ENCODE results near the gene ARL9.

GRCh38 chr4:56511098-56511497 lies 5.5 kb downstream of the ARL9 start:
- TF ChIP-seq CTCF (IDR thresholded peaks at IDR 0.05; ENCODE audit: low read length): no peak
- TF ChIP-seq EZH2 (IDR thresholded peaks at IDR 0.05; ENCODE audit: borderline replicate concordance, low read length): no peak

Measured in OCI-LY1 (cell line).